KMS-11 (cell line): ENCODE data around the gene EIF4G1.

Source experiments
- H2AFZ ChIP-seq: fragments of 200-600 bp; sonication (generic); 2 replicates; pipeline ENCODE4 v1.6.1; 2016; ENCODE audit warnings: antibody characterized with exemption, mixed run types, low read depth
- H3K27ac ChIP-seq: fragments of 200-600 bp; sonication (generic); 2 replicates; pipeline ENCODE4 v1.6.1; 2016; ENCODE audit warnings: mild to moderate bottlenecking, mixed run types
- H3K27me3 ChIP-seq: fragments of 200-600 bp; sonication (generic); 2 replicates; pipeline ENCODE4 v1.6.1; 2017; ENCODE audit warnings: mild to moderate bottlenecking, low read depth, mixed run types, moderate library complexity; ENCODE audit not compliant: insufficient read depth
- H3K36me3 ChIP-seq: fragments of 200-600 bp; sonication (generic); 2 replicates; pipeline ENCODE4 v1.6.1; 2017; ENCODE audit warnings: mild to moderate bottlenecking, mixed run types; ENCODE audit not compliant: insufficient read depth
- H3K4me1 ChIP-seq: fragments of 200-600 bp; sonication (generic); 2 replicates; pipeline ENCODE4 v1.6.1; 2016; ENCODE audit warnings: mild to moderate bottlenecking, low read depth, mixed run types; ENCODE audit not compliant: poor library complexity, severe bottlenecking
- H3K4me2 ChIP-seq: fragments of 200-600 bp; sonication (generic); 2 replicates; pipeline ENCODE4 v1.7.0; 2016; ENCODE audit warnings: mild to moderate bottlenecking, mixed run types
- H3K4me3 ChIP-seq: fragments of 200-600 bp; sonication (generic); IDR thresholded peaks from 2 replicates; pipeline ENCODE4 v1.6.1; 2017; ENCODE audit warnings: low read depth, low read length, mixed read lengths; ENCODE audit not compliant: insufficient read depth
- H3K79me2 ChIP-seq: fragments of 200-600 bp; sonication (generic); 2 replicates; pipeline ENCODE4 v1.6.1; 2016; ENCODE audit warnings: low read depth, mixed run types; ENCODE audit not compliant: insufficient read depth
- H3K9ac ChIP-seq: fragments of 200-600 bp; sonication (generic); 2 replicates; pipeline ENCODE4 v1.6.1; 2016; ENCODE audit warnings: mild to moderate bottlenecking, mixed run types
- H4K20me1 ChIP-seq: fragments of 200-600 bp; sonication (generic); 2 replicates; pipeline ENCODE4 v1.6.1; 2016; ENCODE audit warnings: mild to moderate bottlenecking, mixed run types; ENCODE audit not compliant: insufficient read depth
- CTCF ChIP-seq: fragments of 200-600 bp; sonication (generic); conservative IDR thresholded peaks from 2 replicates; pipeline ENCODE4 v1.6.1; 2017; ENCODE audit warnings: low read depth, mild to moderate bottlenecking, antibody characterized with exemption, low read length, moderate library complexity, mixed read lengths

EIF4G1 gene

GRCh38 chr3:184343200-184343876 is 28.9 kb downstream of the EIF4G1 start:
- no peaks in the 10 kb centered on the region for H4K20me1 ChIP-seq
- no peak overlapping the region for H3K4me3 ChIP-seq
- TF ChIP-seq CTCF, result no peak
- no peak overlapping the region for H3K9ac ChIP-seq
- H3K4me2 ChIP-seq, result no peak overlapping the region
- H2AFZ ChIP-seq, result no peak overlapping the region
- H3K79me2 ChIP-seq, result no peaks in the 10 kb centered on the region
- H3K4me1 ChIP-seq, result peaks cover 13% of the 10 kb centered on the region
- H3K36me3 ChIP-seq, result no peaks in the 10 kb centered on the region
- no peaks in the 10 kb centered on the region for H3K27me3 ChIP-seq
- H3K27ac ChIP-seq, result no peak overlapping the region

- no peaks in the 10 kb centered on the region for H3K79me2 ChIP-seq
- H4K20me1 ChIP-seq, result no peaks in the 10 kb centered on the region
- H3K4me2 ChIP-seq, result no peak overlapping the region
- H3K9ac ChIP-seq, result no peak overlapping the region
- no peaks in the 10 kb centered on the region for H3K27me3 ChIP-seq
- H3K4me1 ChIP-seq, result peaks cover 13% of the 10 kb centered on the region
- H2AFZ ChIP-seq, result no peak overlapping the region
- no peak for TF ChIP-seq CTCF
- H3K36me3 ChIP-seq, result no peaks in the 10 kb centered on the region
- no peak overlapping the region for H3K4me3 ChIP-seq
- H3K27ac ChIP-seq, result no peak overlapping the region
Measured at GRCh38 chr3:184344579-184345316, 30.3 kb downstream of the EIF4G1 start.

GRCh38 chr3:184345317-184346144 is 31.1 kb downstream of the EIF4G1 start:
- Histone ChIP-seq H3K36me3 (no peaks in the 10 kb centered on the region), H3K4me3 (no peak overlapping the region), H2AFZ (no peak overlapping the region), H3K9ac (no peak overlapping the region), H3K27me3 (no peaks in the 10 kb centered on the region), H3K4me1 (peaks cover 13% of the 10 kb centered on the region), H3K79me2 (no peaks in the 10 kb centered on the region), H4K20me1 (no peaks in the 10 kb centered on the region), H3K27ac (no peak overlapping the region), H3K4me2 (no peak overlapping the region)
- TF ChIP-seq CTCF, result peak; percentile 68

GRCh38 chr3:184346480-184347190 is 32.2 kb downstream of the EIF4G1 start:
- Histone ChIP-seq H3K4me3 (no peak overlapping the region), H2AFZ (no peak overlapping the region), H3K9ac (no peak overlapping the region), H3K27me3 (no peaks in the 10 kb centered on the region), H4K20me1 (no peaks in the 10 kb centered on the region), H3K79me2 (no peaks in the 10 kb centered on the region), H3K4me1 (peaks cover 13% of the 10 kb centered on the region), H3K27ac (no peak overlapping the region), H3K4me2 (no peak overlapping the region), H3K36me3 (no peaks in the 10 kb centered on the region)
- TF ChIP-seq CTCF, result no peak
